GM20000 (cell line): Measurements from ENCODE around the gene NFATC1.
"Not testable (repeated sequence)": the region's sequence is repeated elsewhere in the genome, so short reads cannot be mapped to it uniquely, and the experiment has no call there.

Source experiments
- DNase-seq: peaks from one replicate; pipeline ENCODE4 v3.0.0; 2012; ENCODE audit warnings: low spot score
- TF ChIP-seq, protein P1 (sequence below): IDR thresholded peaks from 2 replicates; pipeline ENCODE4 v1.5.1; 2012; ENCODE audit warnings: mild to moderate bottlenecking, control low read depth; ENCODE audit errors: extremely low read depth, missing control alignments

Gene NFATC1

DNA sequence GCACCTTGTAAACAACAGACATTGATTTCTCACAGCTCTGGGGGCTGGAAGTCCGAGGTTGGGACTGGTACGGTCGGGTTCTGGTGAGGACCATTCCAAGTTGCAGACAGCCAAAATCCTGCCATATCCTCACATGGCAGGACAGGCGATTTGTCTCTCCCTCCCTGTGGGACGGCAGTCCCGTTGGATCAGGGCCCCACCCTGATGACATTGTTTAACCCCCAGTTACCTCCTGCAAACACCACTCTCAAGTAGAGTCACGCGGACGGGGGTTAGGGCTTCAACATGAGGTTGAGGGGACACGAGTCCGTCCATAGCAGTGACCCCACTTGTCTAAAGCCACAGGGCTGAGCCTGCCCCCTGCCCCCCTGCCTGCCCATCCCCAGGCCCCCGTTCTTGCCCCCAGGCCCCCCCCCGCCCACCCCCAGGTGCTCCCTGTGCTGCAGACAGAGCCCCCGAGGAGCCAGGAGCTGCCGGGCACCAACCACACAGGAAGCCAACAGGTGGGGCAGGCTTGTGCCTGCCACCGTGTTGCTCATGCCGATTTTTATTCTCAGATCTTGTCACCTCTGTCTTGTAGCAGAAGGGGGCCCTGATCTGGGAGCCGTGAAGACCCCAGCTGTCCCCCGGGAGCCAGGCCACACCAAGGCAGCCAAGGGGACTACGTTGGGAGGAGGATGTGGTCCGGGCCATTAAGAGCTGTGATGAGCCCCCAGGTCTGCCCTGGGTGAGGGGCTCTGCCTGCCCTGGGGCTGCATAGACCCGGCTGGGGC, 82.2 kb downstream of the NFATC1 start:
- DNase-seq: no peak
- TF ChIP-seq, protein P1, sequence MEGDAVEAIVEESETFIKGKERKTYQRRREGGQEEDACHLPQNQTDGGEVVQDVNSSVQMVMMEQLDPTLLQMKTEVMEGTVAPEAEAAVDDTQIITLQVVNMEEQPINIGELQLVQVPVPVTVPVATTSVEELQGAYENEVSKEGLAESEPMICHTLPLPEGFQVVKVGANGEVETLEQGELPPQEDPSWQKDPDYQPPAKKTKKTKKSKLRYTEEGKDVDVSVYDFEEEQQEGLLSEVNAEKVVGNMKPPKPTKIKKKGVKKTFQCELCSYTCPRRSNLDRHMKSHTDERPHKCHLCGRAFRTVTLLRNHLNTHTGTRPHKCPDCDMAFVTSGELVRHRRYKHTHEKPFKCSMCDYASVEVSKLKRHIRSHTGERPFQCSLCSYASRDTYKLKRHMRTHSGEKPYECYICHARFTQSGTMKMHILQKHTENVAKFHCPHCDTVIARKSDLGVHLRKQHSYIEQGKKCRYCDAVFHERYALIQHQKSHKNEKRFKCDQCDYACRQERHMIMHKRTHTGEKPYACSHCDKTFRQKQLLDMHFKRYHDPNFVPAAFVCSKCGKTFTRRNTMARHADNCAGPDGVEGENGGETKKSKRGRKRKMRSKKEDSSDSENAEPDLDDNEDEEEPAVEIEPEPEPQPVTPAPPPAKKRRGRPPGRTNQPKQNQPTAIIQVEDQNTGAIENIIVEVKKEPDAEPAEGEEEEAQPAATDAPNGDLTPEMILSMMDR: no peak

DNA sequence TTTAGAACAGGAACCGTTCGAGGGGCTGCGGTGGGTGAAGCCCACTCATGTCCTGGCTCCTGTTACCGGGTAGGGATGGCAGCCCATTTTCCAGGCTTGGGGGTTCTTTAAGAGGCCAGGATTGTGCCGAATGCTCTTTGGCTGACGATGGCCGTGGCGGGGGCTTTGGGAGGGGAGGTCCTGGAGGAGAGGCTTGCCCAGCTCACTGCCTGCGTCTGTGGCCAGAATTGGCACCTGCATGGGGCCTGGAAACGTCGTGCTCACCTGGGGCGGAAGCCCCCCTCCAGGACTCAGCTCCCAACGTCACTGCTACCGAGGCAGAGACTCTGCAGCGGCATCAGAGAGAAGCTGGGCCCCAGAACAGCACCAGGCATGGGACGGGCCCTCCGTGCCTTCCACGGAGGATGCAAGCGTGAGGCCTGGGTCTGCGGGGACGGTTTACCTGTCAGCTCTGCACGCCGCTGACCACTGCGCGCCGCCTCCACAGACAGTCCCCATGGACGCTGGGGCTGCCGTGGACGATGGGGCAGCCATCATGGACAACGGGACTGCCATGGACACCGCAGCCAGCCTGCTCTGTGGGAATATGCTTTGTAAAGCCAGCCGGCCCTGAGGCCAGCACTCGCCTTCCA, 82.9 kb downstream of the NFATC1 start:
- TF ChIP-seq, protein P1: no peak
- DNase-seq: no peak

DNA sequence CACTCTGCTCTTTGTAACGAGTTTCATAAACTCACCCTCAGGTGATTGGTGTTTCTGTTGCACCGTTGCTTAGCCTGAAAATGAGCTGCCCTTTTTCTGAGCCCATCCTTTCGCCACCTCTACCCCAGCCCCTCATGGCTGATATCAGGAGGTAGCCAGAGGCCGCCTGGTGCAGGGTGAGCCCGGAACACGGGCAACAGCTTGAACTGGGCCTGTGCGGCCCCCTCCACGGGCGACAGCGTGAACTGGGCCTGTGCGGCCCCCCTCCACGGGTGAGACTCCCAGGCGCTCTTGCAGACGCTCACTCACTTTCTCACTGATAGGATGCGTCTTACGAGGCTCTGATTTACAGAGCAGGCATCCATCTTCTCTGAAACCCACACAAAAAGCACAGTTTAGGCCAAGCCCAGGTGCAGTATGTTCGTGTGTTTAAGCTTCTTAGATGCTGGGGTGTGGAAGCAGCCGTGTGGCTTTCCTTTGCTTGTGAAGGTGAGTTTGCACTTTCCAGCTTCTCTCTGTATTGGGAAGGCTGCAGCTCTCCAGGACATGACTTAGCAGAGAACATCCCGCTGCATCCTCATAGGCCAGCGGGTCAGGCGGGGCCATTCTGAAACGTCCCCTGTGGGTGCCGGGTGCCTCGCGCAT, 83.5 kb downstream of the NFATC1 start:
- DNase-seq: no peak
- TF ChIP-seq, protein P1: no peak

DNA sequence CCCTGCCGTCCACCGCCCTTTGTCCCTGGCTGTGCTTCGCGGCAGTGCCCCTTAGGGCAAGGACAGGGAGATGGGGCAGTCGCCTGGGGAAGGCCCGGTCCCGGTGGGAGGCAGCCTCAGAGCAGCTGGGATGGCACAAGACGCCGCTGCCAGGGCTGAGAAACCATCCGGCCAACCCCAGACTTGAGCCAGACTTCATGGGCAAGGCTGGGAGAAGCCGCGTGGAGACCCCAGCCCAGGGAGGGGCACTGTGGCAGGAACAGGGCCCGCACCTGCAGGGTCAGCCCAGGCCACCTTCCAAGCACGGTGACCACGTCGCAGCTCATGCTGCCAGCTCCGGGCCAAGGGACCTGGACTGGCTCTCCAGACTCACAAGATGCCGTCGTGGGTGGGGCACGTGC, 84.0 kb downstream of the NFATC1 start:
- no peak for DNase-seq
- TF ChIP-seq, protein P1: no peak

DNA sequence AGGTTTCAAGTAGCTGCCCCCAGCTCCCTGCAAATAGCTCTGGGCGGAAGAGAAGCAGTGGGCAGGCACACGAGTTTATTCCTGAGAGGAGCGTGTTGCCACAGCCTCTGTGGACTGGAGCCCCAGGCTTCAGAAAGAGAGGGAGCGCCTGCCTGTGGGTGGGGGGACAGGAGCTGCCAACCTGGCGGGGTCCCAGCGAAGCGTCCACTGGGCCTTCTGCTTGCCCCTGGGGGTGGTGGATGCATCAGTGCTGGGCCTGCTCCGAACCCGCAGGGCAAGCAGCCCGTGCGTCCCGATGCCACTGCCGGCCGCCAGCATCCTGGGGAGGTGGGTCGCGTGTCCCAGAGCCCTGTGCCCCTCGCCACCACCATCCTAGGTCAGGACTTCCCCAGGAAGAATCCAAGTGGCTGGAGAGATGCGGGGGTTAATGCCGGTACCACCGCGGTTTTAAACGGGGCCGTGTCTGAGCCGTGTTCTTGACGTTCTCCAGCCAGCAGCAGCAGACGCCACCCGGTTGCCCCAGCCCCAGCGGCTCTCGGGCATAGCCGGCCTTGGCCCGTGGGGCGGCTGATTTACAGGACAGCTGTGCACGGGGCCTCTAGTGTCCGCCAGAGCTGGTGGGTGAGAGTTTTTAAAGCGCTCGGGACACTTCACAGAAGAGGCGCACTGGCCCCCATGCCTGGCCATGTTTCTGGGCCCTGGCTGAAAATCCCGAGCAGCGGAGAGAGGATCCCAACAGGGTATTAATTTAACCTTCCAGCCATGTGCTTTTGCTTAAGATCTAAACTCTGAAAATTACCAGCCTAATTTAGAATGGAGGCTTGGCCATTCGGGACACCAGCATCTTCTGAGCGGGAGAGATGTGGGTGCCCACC, 84.7 kb downstream of the NFATC1 start:
- no peak for DNase-seq
- TF ChIP-seq, protein P1: no peak

DNA sequence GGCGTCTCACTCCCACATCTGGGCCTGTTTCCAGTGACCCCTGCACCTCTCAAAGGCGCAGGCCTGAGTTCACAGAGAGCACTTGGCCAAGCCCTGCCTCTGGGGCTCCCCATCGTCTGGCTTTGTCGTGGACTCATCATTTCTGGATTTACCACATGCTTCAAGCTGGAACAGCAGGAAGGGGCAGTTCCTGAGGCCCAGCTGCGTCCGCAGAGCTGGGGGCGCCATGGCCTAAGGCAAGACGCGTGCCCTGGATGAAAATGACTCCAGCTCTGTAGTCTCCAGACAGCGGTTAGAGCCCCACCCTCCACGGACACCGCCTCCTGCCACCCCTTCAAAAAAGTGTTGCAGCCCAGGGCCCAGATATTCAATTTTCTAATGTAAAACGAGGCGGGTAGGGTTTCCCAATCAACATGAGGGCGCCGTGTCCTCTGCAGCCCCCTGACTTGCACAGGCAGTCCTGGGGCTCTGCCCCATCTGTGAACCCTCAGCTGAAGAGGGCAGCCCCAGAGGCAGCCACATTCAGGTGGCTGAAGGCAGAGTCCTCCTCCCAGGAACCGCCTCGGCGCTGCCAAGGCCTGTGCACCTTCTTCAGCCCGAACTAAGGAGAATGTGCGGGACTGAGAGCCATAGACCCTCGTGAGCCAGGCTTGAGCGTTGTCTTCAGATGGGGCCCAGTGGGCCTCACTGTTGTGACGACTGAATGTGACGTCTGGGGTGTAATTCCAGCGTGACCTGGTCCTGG, 85.5 kb downstream of the NFATC1 start:
- TF ChIP-seq, protein P1: no peak
- DNase-seq: no peak

DNA sequence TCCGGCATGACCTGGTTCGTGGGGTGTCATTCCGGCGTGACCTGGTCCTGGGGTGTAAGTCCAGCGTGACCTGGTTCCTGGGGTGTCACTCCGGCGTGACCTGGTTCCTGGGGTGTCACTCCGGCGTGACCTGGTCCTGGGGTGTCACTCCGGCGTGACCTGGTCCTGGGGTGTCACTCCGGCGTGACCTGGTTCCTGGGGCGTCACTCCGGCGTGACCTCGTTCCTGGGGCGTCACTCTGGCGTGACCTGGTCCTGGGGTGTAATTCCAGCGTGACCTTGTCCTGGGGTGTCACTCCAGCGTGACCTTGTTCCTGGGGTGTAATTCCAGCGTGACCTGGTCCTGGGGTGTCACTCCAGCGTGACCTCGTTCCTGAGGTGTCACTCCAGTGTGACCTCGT, 87.7 kb downstream of the NFATC1 start:
- DNase-seq: not testable (repeated sequence)
